Heart right ventricle (tissue), 16 donors: ENCODE data around the gene WASF2. TPM values are rescaled to one million over a fixed set of nuclear protein-coding genes. Genes with fewer than 3 reads are reported as not detected.

Source experiments
- ATAC-seq, 8 donors: fragments of 200-7000 bp; cut with Tn5 transposase; one replicate each; pipeline ENCODE4 v1.9.1; 2020; ENCODE audit warnings: mild to moderate bottlenecking in 8 of 8, moderate library complexity in 8 of 8, moderate number of reproducible peaks in 1 of 8
- DNase-seq, 2 donors: peaks; one replicate each; pipeline ENCODE4 v3.0.0-alpha.2; 2020
- H3K27ac ChIP-seq, 10 donors: fragments of 200-600 bp; sonication (generic) in 2 of 10; one replicate each; pipeline versions ENCODE4 v1.5.0 to v1.8.0; 2020 to 2022; ENCODE audit warnings: mild to moderate bottlenecking in 3 of 10
- H3K27me3 ChIP-seq, 7 donors: fragments of 200-600 bp; one replicate each; pipeline ENCODE4 v1.8.0; 2021 to 2022; ENCODE audit warnings: mild to moderate bottlenecking in 2 of 7
- H3K36me3 ChIP-seq, 9 donors: fragments of 200-600 bp; sonication (generic) in 1 of 9; one replicate each; pipeline versions ENCODE4 v1.5.0 to v1.8.0; 2020 to 2022; ENCODE audit warnings: mild to moderate bottlenecking in 2 of 9
- H3K4me1 ChIP-seq, 9 donors: fragments of 200-600 bp; sonication (generic) in 1 of 9; one replicate each; pipeline versions ENCODE4 v1.5.0 to v1.8.0; 2020 to 2022; ENCODE audit warnings: mild to moderate bottlenecking in 4 of 9
- H3K4me3 ChIP-seq, 10 donors: fragments of 200-600 bp; sonication (generic) in 2 of 10; one replicate each; pipeline versions ENCODE4 v1.5.0 to v1.8.0; 2020 to 2022; ENCODE audit warnings: mild to moderate bottlenecking in 7 of 10, moderate library complexity in 2 of 10
- H3K9me3 ChIP-seq, 11 donors: fragments of 200-600 bp in 10 of 11; sonication (generic) in 2 of 11; one replicate each; pipeline versions ENCODE4 v1.5.0 to v1.8.0; 2013 to 2022; ENCODE audit warnings: mild to moderate bottlenecking in 2 of 11, control low read depth in 1 of 11, moderate library complexity in 1 of 11
- WGBS, 2 donors: extraction: QIAGEN DNeasy Blood & Tissue Kit; methylation state at CpG; one replicate each; pipeline ENCODE4 v1.1.7; 2013; ENCODE audit warnings: inconsistent platforms in 1 of 2; 5-methylcytosine and 5-hydroxymethylcytosine counted together
- intact Hi-C, 10 donors: fragments of 100-400 bp; cut with DNase I; formaldehyde crosslinking; loops; one replicate each; pipeline versions ENCODE4 v1.11.1 to v1.14.2; 2022
- polyA plus RNA-seq, 2 donors: library from polyadenylated mRNA; stranded (reverse); fragments of 200-250 nt; gene quantifications; one replicate each; pipeline ENCODE4 v1.2.3, GENCODE V29; 2013
- total RNA-seq, 10 donors: library from RNA; stranded (reverse); fragmentation: NEBNext Ultra II Directional in 3 of 10; extraction: Animal tissue kit (Norgen Biotek cat#: 25700) in 3 of 10; gene quantifications; one replicate each; pipeline versions ENCODE4 v1.2.1 to v1.2.4, GENCODE V29; 2021 to 2023
- TF ChIP-seq, protein P1 (sequence below), 9 donors: fragments of 200-600 bp; sonication (generic) in 2 of 9; IDR thresholded peaks; one replicate each; pipeline versions ENCODE4 v1.5.0 to v1.8.0; 2021 to 2022; ENCODE audit warnings: antibody characterized with exemption in 9 of 9, mild to moderate bottlenecking in 5 of 9, moderate library complexity in 1 of 9
- donor health status: Arrhythmogenic right ventricular cardiomyopathy.
- donor health status: ischemic (EF 13 %, LVEDD 7.1; RV severe dilation, severe dysfunction).
- donor health status: healthy with polysubstance abuse.
- donor health status: DM: no; HTN: yes; CAD: no.
- donor health status: DM: no; HTN: no; CAD: no.
- donor health status: ischemic (EF 25% LVEDD 6.9; RV normal size, moderate dysfunction).
- donor health status: ischemic (EF 25% LVEDD 5.7; RV mildly dilated, moderate dysfunction).
- donor health status: healthy.
- donor health status: DM: yes; HTN: yes; CAD: no.
- donor health status: Ischemic cardiomyopathy.
- donor health status: ischemic (EF 35%, LVEDD 5.7; RV mildly dilated, moderate dysfunction).
- donor health status: nonischemic (EF 11% LVEDD 7.7; RV severe dilation, severe dysfunction).
- donor health status: DM: yes; HTN: yes; CAD: no.
- donor health status: PGD.
- donor health status: ischemic (EF 29% LVEDD 5.4; RV normal size, mild dysfunction).
- donor health status: nonischemic (EF 23%, LVEDD 6.1; RV moderate dilation, normal function).

The WASF2 gene
- total and polyA plus RNA-seq, 12 donors: 19.6 to 75.4 (median 50.5) TPM

DNA sequence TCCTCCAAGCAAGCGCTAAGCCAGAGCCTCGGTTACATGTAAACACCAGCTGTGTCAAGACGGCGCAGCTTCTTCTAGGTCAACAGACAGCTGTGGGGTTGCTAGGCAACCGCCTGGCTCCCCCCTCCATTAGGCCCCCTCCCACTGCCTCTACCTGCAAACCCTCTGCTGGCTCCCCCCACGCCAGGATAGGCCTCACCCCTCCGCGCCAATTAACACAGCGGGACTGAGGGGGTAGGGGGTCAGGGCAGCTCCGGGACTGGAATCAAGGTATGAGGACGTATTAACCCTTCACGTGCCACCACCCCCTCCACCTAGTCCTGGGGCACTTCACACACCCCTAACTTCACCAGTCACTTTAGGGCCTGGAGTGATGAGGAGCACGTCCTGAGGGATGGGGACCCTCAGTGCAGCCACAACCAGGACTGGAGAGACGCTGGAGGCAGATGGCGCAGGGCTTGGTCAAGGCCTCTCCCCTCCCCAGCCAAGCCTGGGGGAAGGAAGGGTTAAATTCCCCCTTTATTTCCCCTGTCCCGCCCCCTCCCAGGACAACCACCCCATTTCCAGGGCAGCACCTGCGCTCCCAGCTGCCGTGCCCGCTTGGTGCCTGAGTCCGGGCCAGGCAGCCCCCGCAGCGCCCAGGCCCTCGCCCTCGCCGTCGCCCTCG, 37.4 kb upstream of the WASF2 start:
- Histone ChIP-seq H3K27me3 (peaks cover 0 to 6% (median 0%) of the 10 kb centered on the region in 7 donors), H3K27ac (peak overlapping the region; percentile 81 to 97 (median 91)), H3K4me3 (peak overlapping the region; percentile 1 to 63 (median 55)), H3K4me1 (peaks cover 61 to 77% (median 72%) of the 10 kb centered on the region in 9 donors), H3K36me3 (peaks cover 0 to 5% (median 0%) of the 10 kb centered on the region in 9 donors), H3K9me3 (no peaks in the 10 kb centered on the region)
- intact Hi-C loops: loop anchor here in 2 of 10 donors (5.0 to 10.0 kb wide), 3 partner anchors 35 to 77 kb away; partner anchors contain the start of genes AHDC1 (in 1 of the 2) and WASF2 (in 1 of the 2)
- 20 to 25% methylated on average over 26 to 27 of the region's 27 CpGs for WGBS, 2 donors
- TF ChIP-seq, protein P1, sequence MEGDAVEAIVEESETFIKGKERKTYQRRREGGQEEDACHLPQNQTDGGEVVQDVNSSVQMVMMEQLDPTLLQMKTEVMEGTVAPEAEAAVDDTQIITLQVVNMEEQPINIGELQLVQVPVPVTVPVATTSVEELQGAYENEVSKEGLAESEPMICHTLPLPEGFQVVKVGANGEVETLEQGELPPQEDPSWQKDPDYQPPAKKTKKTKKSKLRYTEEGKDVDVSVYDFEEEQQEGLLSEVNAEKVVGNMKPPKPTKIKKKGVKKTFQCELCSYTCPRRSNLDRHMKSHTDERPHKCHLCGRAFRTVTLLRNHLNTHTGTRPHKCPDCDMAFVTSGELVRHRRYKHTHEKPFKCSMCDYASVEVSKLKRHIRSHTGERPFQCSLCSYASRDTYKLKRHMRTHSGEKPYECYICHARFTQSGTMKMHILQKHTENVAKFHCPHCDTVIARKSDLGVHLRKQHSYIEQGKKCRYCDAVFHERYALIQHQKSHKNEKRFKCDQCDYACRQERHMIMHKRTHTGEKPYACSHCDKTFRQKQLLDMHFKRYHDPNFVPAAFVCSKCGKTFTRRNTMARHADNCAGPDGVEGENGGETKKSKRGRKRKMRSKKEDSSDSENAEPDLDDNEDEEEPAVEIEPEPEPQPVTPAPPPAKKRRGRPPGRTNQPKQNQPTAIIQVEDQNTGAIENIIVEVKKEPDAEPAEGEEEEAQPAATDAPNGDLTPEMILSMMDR (IDR thresholded peaks at IDR 0.05): no peak
- ATAC-seq: peak in 7 of 8 donors; percentile 0 to 32 (median 24)
- peak; percentile 57 to 69 for DNase-seq

- intact Hi-C loops: loop anchor here in 2 of 10 donors (5.0 to 10.0 kb wide), 3 partner anchors 34 to 78 kb away; partner anchors contain the start of genes AHDC1 (in 1 of the 2) and WASF2 (in 1 of the 2)
- Histone ChIP-seq H3K9me3 (no peaks in the 10 kb centered on the region), H3K4me1 (peaks cover 68 to 84% (median 78%) of the 10 kb centered on the region in 9 donors), H3K36me3 (no peaks in the 10 kb centered on the region), H3K27ac (peak overlapping the region; percentile 85 to 97 (median 91)), H3K27me3 (peaks cover 0 to 6% (median 0%) of the 10 kb centered on the region in 7 donors), H3K4me3 (peak overlapping the region in 9 of 10 donors; percentile 28 to 63 (median 55))
- 19 to 26% methylated on average over 10 of the region's 10 CpGs for WGBS, 2 donors
- TF ChIP-seq, protein P1 (IDR thresholded peaks at IDR 0.05): no peak
- ATAC-seq: no peak
- no peak for DNase-seq
These were observed 36.7 kb upstream of the WASF2 start for GRCh38 chr1:27526569-27527222.

GRCh38 chr1:27525296-27526272, 35.6 kb upstream of the WASF2 start:
- intact Hi-C loops: loop anchor here in 2 of 10 donors (5.0 to 10.0 kb wide), 3 partner anchors 33 to 79 kb away; partner anchors contain the start of genes AHDC1 (in 1 of the 2) and WASF2 (in 1 of the 2)
- Histone ChIP-seq H3K36me3 (no peaks in the 10 kb centered on the region), H3K9me3 (no peaks in the 10 kb centered on the region), H3K27ac (peak overlapping the region; percentile 85 to 97 (median 90)), H3K27me3 (peaks cover 0 to 6% (median 0%) of the 10 kb centered on the region in 7 donors), H3K4me1 (peaks cover 79 to 95% (median 90%) of the 10 kb centered on the region in 9 donors), H3K4me3 (peak overlapping the region in 9 of 10 donors; percentile 13 to 63 (median 46))
- 17 to 21% methylated on average over 16 of the region's 16 CpGs for WGBS, 2 donors
- TF ChIP-seq, protein P1 (IDR thresholded peaks at IDR 0.05): no peak
- ATAC-seq (peak; percentile 61 to 81 (median 77)), DNase-seq (peak; percentile 87 to 89)
